Neutrophil (primary cell): ENCODE measurements around the gene BDP1.
"Not testable (repeated sequence)": the region's sequence is repeated elsewhere in the genome, so short reads cannot be mapped to it uniquely, and the experiment has no call there.

ENCODE experiments used
- H3K27ac ChIP-seq: fragments of 200-600 bp; sonication (generic); 2 replicates; pipeline ENCODE4 v1.5.1; 2016; ENCODE audit warnings: mild to moderate bottlenecking, moderate library complexity
- H3K27me3 ChIP-seq: fragments of 200-600 bp; sonication (generic); 2 replicates; pipeline ENCODE4 v1.6.0; 2016; ENCODE audit warnings: mild to moderate bottlenecking
- H3K36me3 ChIP-seq: fragments of 200-600 bp; sonication (generic); 2 replicates; pipeline ENCODE4 v1.5.1; 2017
- H3K4me1 ChIP-seq, 2 experiments: fragments of 200-600 bp in 1 of 2; sonication (generic) in 1 of 2; 1 replicate in 1 of 2; 2 replicates in 1 of 2; pipeline versions ENCODE4 v1.5.1 to v1.6.1; 2013 to 2016; ENCODE audit warnings: low read depth in 1 of 2, low read length in 1 of 2, mild to moderate bottlenecking in 1 of 2, moderate library complexity in 1 of 2; ENCODE audit not compliant: control insufficient read depth in 1 of 2, insufficient read depth in 1 of 2
- H3K4me3 ChIP-seq, 2 experiments: fragments of 200-600 bp in 1 of 2; sonication (generic) in 1 of 2; 1 replicate in 1 of 2; 2 replicates in 1 of 2; pipeline ENCODE4 v1.5.1; 2013 to 2016; ENCODE audit warnings: low read depth in 1 of 2, low read length in 1 of 2, mild to moderate bottlenecking in 1 of 2, moderate library complexity in 1 of 2
- H3K9me3 ChIP-seq: fragments of 200-600 bp; sonication (generic); 2 replicates; pipeline ENCODE4 v1.5.1; 2016
- CTCF ChIP-seq: fragments of 200-600 bp; sonication (generic); IDR thresholded peaks from 2 replicates; pipeline ENCODE4 v1.5.1; 2016; ENCODE audit warnings: antibody characterized with exemption

Gene BDP1

DNA sequence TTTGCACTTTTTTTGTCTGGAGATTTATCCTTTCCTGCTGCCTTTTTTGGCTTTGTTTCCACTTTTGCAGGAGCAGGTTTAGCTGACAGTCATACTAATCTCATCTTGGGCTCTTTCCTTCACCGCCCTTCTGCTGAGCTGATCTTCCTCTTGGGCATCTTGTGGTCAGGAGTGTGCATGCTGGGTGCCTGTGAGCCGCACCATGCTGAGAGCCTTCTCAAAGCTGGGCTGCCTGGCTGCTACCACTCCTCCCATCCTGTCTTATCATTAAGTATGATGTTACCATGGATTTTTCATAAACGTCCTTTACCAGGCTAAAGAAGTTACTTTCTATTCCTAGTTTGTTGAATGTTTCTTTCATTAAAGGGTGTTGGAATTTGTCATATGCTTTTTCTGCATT, 82.2 kb downstream of the BDP1 start:
- Histone ChIP-seq H3K4me3 (no peak overlapping the region), H3K36me3 (peaks cover 70% of the 10 kb centered on the region), H3K27ac (no peak overlapping the region), H3K27me3 (no peaks in the 10 kb centered on the region), H3K9me3 (no peaks in the 10 kb centered on the region), H3K4me1 (no peaks in the 10 kb centered on the region)
- no peak for TF ChIP-seq CTCF

DNA sequence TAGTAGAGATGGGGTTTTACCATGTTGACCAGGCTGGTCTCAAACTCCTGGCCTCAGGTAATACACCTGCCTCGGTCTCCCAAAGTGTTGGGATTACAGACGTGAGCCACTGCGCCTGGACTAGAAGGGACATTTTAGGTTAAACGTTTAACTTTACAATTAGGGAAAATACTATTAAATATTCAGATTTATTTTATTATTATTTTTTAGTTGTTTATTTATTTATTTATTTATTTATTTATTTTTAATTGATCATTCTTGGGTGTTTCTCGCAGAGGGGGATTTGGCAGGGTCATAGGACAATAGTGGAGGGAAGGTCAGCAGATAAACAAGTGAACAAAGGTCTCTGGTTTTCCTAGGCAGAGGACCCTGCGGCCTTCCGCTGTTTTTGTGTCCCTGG, 95.4 kb downstream of the BDP1 start:
- H3K4me1 ChIP-seq, H3K9me3 ChIP-seq, H3K4me3 ChIP-seq, H3K27ac ChIP-seq, H3K27me3 ChIP-seq: not testable (repeated sequence)
- peaks cover 74% of the 10 kb centered on the region for H3K36me3 ChIP-seq

GRCh38 chr5:71551582-71551981, 96.1 kb downstream of the BDP1 start:
- H3K36me3 ChIP-seq: peaks cover 69% of the 10 kb centered on the region
- not testable (repeated sequence) for H3K4me1 ChIP-seq, H3K27ac ChIP-seq, H3K9me3 ChIP-seq, H3K27me3 ChIP-seq, H3K4me3 ChIP-seq

DNA sequence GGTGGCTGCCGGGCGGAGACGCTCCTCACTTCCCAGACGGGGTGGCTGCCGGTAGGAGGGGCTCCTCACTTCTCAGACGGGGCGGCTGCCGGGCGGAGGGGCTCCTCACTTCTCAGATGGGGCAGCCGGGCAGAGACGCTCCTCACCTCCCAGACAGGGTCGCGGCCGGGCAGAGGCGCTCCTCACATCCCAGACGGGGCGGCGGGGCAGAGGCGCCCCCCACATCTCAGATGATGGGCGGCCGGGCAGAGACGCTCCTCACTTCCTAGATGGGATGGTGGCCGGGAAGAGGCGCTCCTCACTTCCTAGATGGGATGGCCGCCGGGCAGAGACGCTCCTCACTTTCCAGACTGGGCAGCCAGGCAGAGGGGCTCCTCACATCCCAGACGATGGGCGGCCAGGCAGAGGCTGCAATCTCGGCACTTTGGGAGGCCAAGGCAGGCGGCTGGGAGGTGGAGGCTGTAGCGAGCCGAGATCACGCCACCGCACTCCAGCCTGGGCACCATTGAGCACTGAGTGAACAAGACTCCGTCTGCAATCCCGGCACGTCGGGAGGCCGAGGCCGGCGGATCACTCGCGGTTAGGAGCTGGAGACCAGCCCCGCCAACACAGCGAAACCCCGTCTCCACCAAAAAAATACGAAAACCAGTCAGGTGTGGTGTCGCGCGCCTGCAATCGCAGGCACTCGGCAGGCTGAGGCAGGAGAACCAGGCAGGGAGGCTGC, 96.7 kb downstream of the BDP1 start:
- peaks cover 71% of the 10 kb centered on the region for H3K36me3 ChIP-seq
- H3K27ac ChIP-seq, H3K4me1 ChIP-seq, H3K4me3 ChIP-seq, H3K9me3 ChIP-seq, H3K27me3 ChIP-seq: not testable (repeated sequence)

DNA sequence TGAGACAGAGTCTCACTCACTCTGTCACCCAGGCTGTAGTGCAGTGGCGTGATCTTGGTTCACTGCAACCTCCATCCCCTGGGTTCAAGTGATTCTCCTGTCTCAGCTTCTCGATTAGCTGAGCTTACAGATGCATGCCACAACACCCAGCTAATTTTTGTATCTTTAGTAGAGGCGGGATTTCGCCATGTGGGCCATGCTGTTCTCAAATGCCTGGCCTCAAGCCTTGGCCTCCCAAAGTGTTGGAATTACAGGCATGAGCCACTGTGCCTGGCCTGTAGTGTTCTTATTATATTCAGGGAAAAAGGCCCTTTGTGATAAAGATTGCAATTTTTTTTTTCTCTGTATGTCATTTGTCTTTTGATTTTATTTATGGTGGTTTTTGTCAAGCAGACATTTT, 107.7 kb downstream of the BDP1 start:
- no peaks in the 10 kb centered on the region for H3K9me3 ChIP-seq
- no peaks in the 10 kb centered on the region for H3K27me3 ChIP-seq
- H3K36me3 ChIP-seq: peaks cover 69% of the 10 kb centered on the region
- no peak overlapping the region for H3K4me3 ChIP-seq
- no peak overlapping the region for H3K27ac ChIP-seq
- no peak for TF ChIP-seq CTCF
- no peaks in the 10 kb centered on the region for H3K4me1 ChIP-seq

GRCh38 chr5:71564895-71565294, 109.4 kb downstream of the BDP1 start:
- Histone ChIP-seq H3K4me1 (no peaks in the 10 kb centered on the region), H3K9me3 (no peaks in the 10 kb centered on the region), H3K27me3 (no peaks in the 10 kb centered on the region), H3K27ac (no peak overlapping the region), H3K36me3 (peaks cover 58% of the 10 kb centered on the region), H3K4me3 (no peak overlapping the region)
- no peak for TF ChIP-seq CTCF

DNA sequence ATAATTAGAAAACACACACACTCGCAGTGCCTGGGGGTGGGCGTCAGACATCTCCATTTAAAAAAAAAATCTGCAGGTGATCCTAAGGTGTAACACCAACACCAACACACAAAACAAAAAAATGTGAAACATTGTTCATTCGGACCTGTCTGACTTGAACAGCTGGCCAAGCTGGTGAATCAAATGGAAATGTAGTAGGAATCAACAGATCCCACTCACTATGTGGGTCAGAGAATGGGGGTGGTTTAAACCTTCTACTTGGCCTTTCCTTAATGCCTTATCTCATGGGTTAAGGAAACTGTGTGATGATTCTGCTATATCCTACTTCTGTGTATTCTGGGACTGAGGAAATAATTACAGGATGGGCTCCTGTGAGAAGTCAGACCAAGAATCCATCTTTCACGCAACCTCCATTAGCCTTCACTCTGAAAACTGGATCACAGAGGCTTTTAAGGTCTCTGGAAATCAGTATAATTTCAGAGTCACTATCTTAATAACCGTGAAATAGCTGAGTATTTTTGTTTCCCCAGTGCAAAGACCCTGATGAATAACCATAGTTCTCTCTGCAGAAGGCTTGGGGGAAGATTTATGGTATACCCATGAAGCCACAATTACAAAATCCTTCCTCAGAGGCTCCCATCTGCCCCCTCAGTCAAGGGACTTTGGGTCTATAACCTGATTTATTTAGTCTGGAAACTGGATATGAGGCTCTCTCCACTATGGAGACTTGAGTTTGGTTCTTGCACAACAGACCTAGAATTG, 114.5 kb downstream of the BDP1 start:
- Histone ChIP-seq H3K4me1 (no peaks in the 10 kb centered on the region), H3K27ac (no peak overlapping the region)

GRCh38 chr5:71571811-71572210, 116.4 kb downstream of the BDP1 start:
- not testable (repeated sequence) for H3K27me3 ChIP-seq, H3K4me1 ChIP-seq, H3K9me3 ChIP-seq

More for the DNA sequence above, 114.5 kb downstream of the BDP1 start:
- no peak overlapping the region for H3K4me3 ChIP-seq
- H3K27me3 ChIP-seq: no peaks in the 10 kb centered on the region
- TF ChIP-seq CTCF: no peak
- H3K36me3 ChIP-seq: peaks cover 23% of the 10 kb centered on the region
- no peaks in the 10 kb centered on the region for H3K9me3 ChIP-seq

More at GRCh38 chr5:71571811-71572210, 116.4 kb downstream of the BDP1 start:
- not testable (repeated sequence) for H3K4me3 ChIP-seq, H3K27ac ChIP-seq
- H3K36me3 ChIP-seq: peaks cover 10% of the 10 kb centered on the region
